ENCODE measurements around the gene EOLA2.

- TF ChIP-seq POLR2A (IDR thresholded peaks at IDR 0.05): no peak
- no peak for TF ChIP-seq CTCF (IDR thresholded peaks at IDR 0.05)
These were observed 21.4 kb downstream of the EOLA2 start for GRCh38 chrX:149916745-149917392.
